Urothelium cell line (cell line): ENCODE results near the gene HOXA13.
A peak's percentile ranks its signal among the peaks of the same experiment; 100 is the strongest.

ENCODE experiments used
- DNase-seq: peaks from one replicate; pipeline ENCODE4 v3.0.0; 2011; ENCODE audit warnings: low spot score, mixed read lengths
- FAIRE-seq: peaks from 2 replicates; lab custom pipeline; 2011; peaks lifted over from hg19 to GRCh38; lab: Jason Lieb, UNC

The HOXA13 gene

GRCh38 chr7:27172315-27172774 is 27.5 kb downstream of the HOXA13 start:
- DNase-seq (no peak), FAIRE-seq (no peak)

- FAIRE-seq (no peak), DNase-seq (no peak)
Observed at GRCh38 chr7:27171637-27172314, 28.1 kb downstream of the HOXA13 start.

- FAIRE-seq (peak; percentile 50), DNase-seq (no peak)
Observed at GRCh38 chr7:27171325-27171636, 28.6 kb downstream of the HOXA13 start.

- DNase-seq (no peak), FAIRE-seq (no peak)
Observed at GRCh38 chr7:27170426-27171324, 29.2 kb downstream of the HOXA13 start.

- no peak for FAIRE-seq
Observed at GRCh38 chr7:27169658-27170425, 30.0 kb downstream of the HOXA13 start.

GRCh38 chr7:27168265-27168947 is 31.5 kb downstream of the HOXA13 start:
- DNase-seq (no peak), FAIRE-seq (no peak)

More at GRCh38 chr7:27169658-27170425, 30.0 kb downstream of the HOXA13 start:
- DNase-seq: no peak

- FAIRE-seq (no peak), DNase-seq (no peak)
Observed at GRCh38 chr7:27167916-27168264, 32.0 kb downstream of the HOXA13 start.

GRCh38 chr7:27166531-27167505 is 33.1 kb downstream of the HOXA13 start:
- DNase-seq (no peak), FAIRE-seq (no peak)

- no peak for FAIRE-seq
- DNase-seq: no peak
Observed at GRCh38 chr7:27165996-27166530, 33.8 kb downstream of the HOXA13 start.

GRCh38 chr7:27165089-27165995 is 34.5 kb downstream of the HOXA13 start, which contains the start of gene HOXA9:
HOXA9 (minus strand) TSS chr7:27165537; CDS start chr7:27165457, 80 bp downstream.
- peak; percentile 84 for DNase-seq
- peak; percentile 96 for FAIRE-seq

GRCh38 chr7:27164367-27165088 is 35.4 kb downstream of the HOXA13 start:
- DNase-seq (peak; percentile 56), FAIRE-seq (peak; percentile 65)

GRCh38 chr7:27164045-27164366 is 35.9 kb downstream of the HOXA13 start:
- FAIRE-seq (no peak), DNase-seq (no peak)

- FAIRE-seq (peak; percentile 83), DNase-seq (no peak)
Observed at GRCh38 chr7:27163288-27164044, 36.4 kb downstream of the HOXA13 start.

- DNase-seq (no peak), FAIRE-seq (no peak)
Observed at GRCh38 chr7:27162561-27163287, 37.2 kb downstream of the HOXA13 start.

- FAIRE-seq (no peak), DNase-seq (no peak)
Observed at GRCh38 chr7:27161721-27162560, 38.0 kb downstream of the HOXA13 start.
